Endothelial cell of umbilical vein (primary cell): Measurements from ENCODE around the gene FAM222B. TPM values are rescaled to one million over a fixed set of nuclear protein-coding genes. Genes with fewer than 3 reads are reported as not detected.

Experiments
- BruUV-seq: library from RNA; stranded (reverse); fragments of 400-500 nt; replicated peaks from 2 replicates; lab custom pipeline; 2021; lab: Mats Ljungman, UMichigan
- CTCF ChIA-PET: fragments of 300-600, 350-600 bp; sonication (Branson Sonifier 250); formaldehyde crosslinking; loops from one replicate; lab custom pipeline; 2021; ENCODE audit warnings: antibody characterized with exemption, inconsistent platforms; lab: Charles Lee
- POLR2A ChIA-PET: fragments of 300-600, 350-600 bp; sonication (Branson Sonifier 250); formaldehyde crosslinking; loops from one replicate; lab custom pipeline; 2021; ENCODE audit warnings: antibody characterized with exemption, inconsistent platforms; lab: Charles Lee
- DNase-seq: peaks from one replicate; pipeline ENCODE4 v3.0.0-alpha.2; 2011; ENCODE audit warnings: low read depth, low spot score
- FAIRE-seq: peaks from 2 replicates; lab custom pipeline; 2011; peaks lifted over from hg19 to GRCh38; lab: Jason Lieb, UNC
- H2AFZ ChIP-seq: 2 replicates; pipeline ENCODE4 v1.6.0; 2012; ENCODE audit warnings: low read depth, low read length, control low read depth, inconsistent platforms
- H3K27ac ChIP-seq: 2 replicates; pipeline ENCODE4 v1.5.1; 2011; ENCODE audit warnings: low read depth, mild to moderate bottlenecking, control low read depth, low read length, moderate library complexity; ENCODE audit not compliant: insufficient read depth
- H3K27me3 ChIP-seq, 2 experiments: 2 replicates each; pipeline versions ENCODE4 v1.6.0 to v1.6.1; 2011; ENCODE audit warnings: low read length in 2 of 2, mixed read lengths in 1 of 2; ENCODE audit not compliant: control insufficient read depth in 2 of 2, insufficient read depth in 2 of 2
- H3K36me3 ChIP-seq, 2 experiments: 2 replicates in 1 of 2; 3 replicates in 1 of 2; pipeline ENCODE4 v1.5.1; 2011; ENCODE audit warnings: low read length in 2 of 2, mild to moderate bottlenecking in 1 of 2, moderate library complexity in 1 of 2; ENCODE audit not compliant: control insufficient read depth in 2 of 2, insufficient read depth in 2 of 2; ENCODE audit errors: extremely low read depth in 1 of 2
- H3K4me1 ChIP-seq: 3 replicates; pipeline ENCODE4 v1.5.1; 2011; ENCODE audit warnings: mild to moderate bottlenecking, low read length; ENCODE audit not compliant: control insufficient read depth, insufficient read depth; ENCODE audit errors: extremely low read depth
- H3K4me2 ChIP-seq: 2 replicates; pipeline ENCODE4 v1.6.1; 2011; ENCODE audit warnings: low read length, control low read depth, mixed read lengths; ENCODE audit not compliant: insufficient read depth
- H3K4me3 ChIP-seq, 3 experiments: fragments of 200-600 bp in 1 of 3; sonication (generic), shearing (Covaris generic) in 1 of 3; replicated peaks in 1 of 3; 2 replicates each; pipeline ENCODE4 v1.5.1; 2011 to 2016; ENCODE audit warnings: control low read depth in 3 of 3, low read length in 3 of 3, mild to moderate bottlenecking in 2 of 3, inconsistent platforms in 1 of 3, low read depth in 1 of 3, moderate library complexity in 1 of 3; ENCODE audit not compliant: insufficient read depth in 1 of 3
- H3K79me2 ChIP-seq: 2 replicates; pipeline ENCODE4 v1.6.0; 2012; ENCODE audit warnings: low read length, inconsistent platforms; ENCODE audit not compliant: control insufficient read depth, insufficient read depth
- H3K9ac ChIP-seq: replicated peaks from 2 replicates; pipeline ENCODE3; 2011; ENCODE audit warnings: low read length, control low read depth; ENCODE audit not compliant: insufficient read depth; ENCODE audit errors: extremely low read depth
- H3K9me1 ChIP-seq: replicated peaks from 3 replicates; pipeline ENCODE4 v1.6.0; 2011; ENCODE audit warnings: mild to moderate bottlenecking, low read length; ENCODE audit not compliant: control insufficient read depth, insufficient read depth; ENCODE audit errors: extremely low read depth
- H3K9me3 ChIP-seq: replicated peaks from 2 replicates; pipeline ENCODE4 v1.5.1; 2012; ENCODE audit warnings: low read length, inconsistent platforms; ENCODE audit not compliant: control insufficient read depth, insufficient read depth
- H4K20me1 ChIP-seq: replicated peaks from 2 replicates; pipeline ENCODE3; 2011; ENCODE audit warnings: mild to moderate bottlenecking, low read length; ENCODE audit not compliant: control insufficient read depth, insufficient read depth; ENCODE audit errors: extremely low read depth
- EZH2 ChIP-seq: IDR thresholded peaks from 2 replicates; pipeline ENCODE4 v1.6.1; 2012; ENCODE audit warnings: borderline replicate concordance, low read depth, mild to moderate bottlenecking, moderate library complexity, low read length, inconsistent platforms; ENCODE audit not compliant: severe bottlenecking
- JUN ChIP-seq: IDR thresholded peaks from 2 replicates; pipeline ENCODE4 v1.6.1; 2011; ENCODE audit warnings: borderline replicate concordance, low read depth; ENCODE audit not compliant: insufficient read length, insufficient read depth
- POLR2A ChIP-seq: IDR thresholded peaks from 2 replicates; pipeline ENCODE4 v1.6.1; 2012; ENCODE audit warnings: low read depth, mild to moderate bottlenecking, control low read depth, low read length
- POLR2AphosphoS5 ChIP-seq: IDR thresholded peaks from 2 replicates; pipeline ENCODE4 v1.6.1; 2012; ENCODE audit warnings: low read depth, mild to moderate bottlenecking, control low read depth, low read length, moderate library complexity; ENCODE audit not compliant: insufficient read depth
- dilution Hi-C: fragments of 300-500 bp; cut with MboI; formaldehyde crosslinking; loops from one replicate; pipeline ENCODE4 v1.15.0; 2019; ENCODE audit warnings: low sequenced_read_pairs; ENCODE audit not compliant: extremely low pct_ligation_motif_present
- intact Hi-C: fragments of 100-400 bp; cut with micrococcal nuclease; formaldehyde crosslinking; loops from one replicate; pipeline ENCODE4 v1.10.0; 2022
- polyA plus RNA-seq, 4 experiments: library from polyadenylated mRNA; depleted of rRNA in 3 of 4; stranded (reverse) in 3 of 4; unstranded in 1 of 4; fragments of >200 nt; gene quantifications; 2 replicates each; pipeline versions ENCODE4 v1.2.1 to v1.2.3, GENCODE V29; 2011 to 2012; ENCODE audit warnings: missing spikeins in 1 of 4
- total RNA-seq: library from RNA; stranded (reverse); gene quantifications from 2 replicates; pipeline ENCODE4 v1.2.3, GENCODE V29; 2021
- TF ChIP-seq, protein P1 (sequence below), 2 donors: IDR thresholded peaks; 1 replicate in 1 of 2; 2 replicates in 1 of 2; pipeline ENCODE4 v1.5.1; 2011; ENCODE audit warnings: low read length in 2 of 2, mild to moderate bottlenecking in 2 of 2, moderate library complexity in 2 of 2, control low read depth in 1 of 2, inconsistent platforms in 1 of 2, low read depth in 1 of 2; ENCODE audit not compliant: insufficient read depth in 1 of 2; ENCODE audit errors: extremely low read depth in 1 of 2

Gene FAM222B
- total and polyA plus RNA-seq, 2 donors (not counting 3 experiments of a cell fraction or from before 2014, with no cell fraction given): 21.1 to 30.6 TPM

DNA sequence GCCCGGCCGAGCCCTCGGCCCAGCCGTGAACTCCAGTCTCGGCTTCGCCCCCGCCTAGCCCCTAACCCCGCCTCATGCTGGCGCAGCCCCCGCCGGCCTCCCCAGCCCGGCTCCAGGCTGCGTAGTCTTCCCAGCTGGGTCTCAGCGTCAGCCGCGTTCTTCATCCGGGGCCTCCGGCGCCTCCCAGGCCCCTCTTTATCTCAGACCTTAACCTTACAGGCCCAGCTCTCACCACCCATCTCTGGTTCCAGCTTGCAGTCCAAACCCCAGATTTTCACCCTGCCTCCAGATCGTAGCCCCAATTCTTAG is 130.9 kb downstream of the FAM222B start, which contains the start of gene PROCA1:
Gene PROCA1, minus strand, starts transcription at position 166 of the 309 bp plus-strand sequence. CDS start 228 bp downstream, outside the sequence.
- DNase-seq (no peak), FAIRE-seq (no peak)
- peak within 1 kb of the TSS in 2 of 3 experiments; percentile 39 to 55 for H3K4me3 ChIP-seq
- dilution Hi-C loops: no loop called here
- peak within 1 kb of the TSS; percentile 43 for H3K27ac ChIP-seq
- H3K27me3 ChIP-seq: no peaks in the 10 kb centered on the region
- ChIA-PET POLR2A (interaction anchor here (0.5 to 1.6 kb wide), 2 partner anchors 8 to 543 kb away, joined by 3 to 12 read pairs; partner anchors contain the start of gene RPL23A), CTCF (interaction anchor here (0.6 to 5.2 kb wide), 9 partner anchors 8 to 405 kb away, joined by 3 to 21 read pairs (median 5); partner anchors contain the start of genes RPL23A and TLCD1)
- intact Hi-C loops: loop anchor here (1.0 to 5.0 kb wide), 2 partner anchors 8 to 49 kb away; partner anchors contain the start of genes RPL23A, SDF2 and SUPT6H
- peaks cover 4% of the 10 kb centered on the region for H3K79me2 ChIP-seq
- TF ChIP-seq EZH2 (no peak), POLR2A (no peak), JUN (no peak)
- H3K36me3 ChIP-seq: peaks cover 0 to 11% of the 10 kb centered on the region in 2 experiments
- H4K20me1 ChIP-seq: no peaks in the 10 kb centered on the region
- H2AFZ ChIP-seq: peak within 1 kb of the TSS; percentile 11
- no peaks in the 10 kb centered on the region for H3K9me1 ChIP-seq
- peaks cover 12% of the 10 kb centered on the region for H3K4me1 ChIP-seq
- peak within 1 kb of the TSS; percentile 65 for H3K4me2 ChIP-seq
- H3K9me3 ChIP-seq: no peaks in the 10 kb centered on the region
- peak within 1 kb of the TSS; percentile 61 for H3K9ac ChIP-seq
- TSS peak; percentile 45 for BruUV-seq

- peaks cover 0 to 11% of the 10 kb centered on the region in 2 experiments for H3K36me3 ChIP-seq
- H3K27me3 ChIP-seq: no peaks in the 10 kb centered on the region
- dilution Hi-C loops: no loop called here
- no peaks in the 10 kb centered on the region for H3K9me1 ChIP-seq
- no peak for TF ChIP-seq JUN
- TF ChIP-seq POLR2AphosphoS5: peak; percentile 99
- TF ChIP-seq POLR2A: peak; percentile 97
- TF ChIP-seq, protein P1, sequence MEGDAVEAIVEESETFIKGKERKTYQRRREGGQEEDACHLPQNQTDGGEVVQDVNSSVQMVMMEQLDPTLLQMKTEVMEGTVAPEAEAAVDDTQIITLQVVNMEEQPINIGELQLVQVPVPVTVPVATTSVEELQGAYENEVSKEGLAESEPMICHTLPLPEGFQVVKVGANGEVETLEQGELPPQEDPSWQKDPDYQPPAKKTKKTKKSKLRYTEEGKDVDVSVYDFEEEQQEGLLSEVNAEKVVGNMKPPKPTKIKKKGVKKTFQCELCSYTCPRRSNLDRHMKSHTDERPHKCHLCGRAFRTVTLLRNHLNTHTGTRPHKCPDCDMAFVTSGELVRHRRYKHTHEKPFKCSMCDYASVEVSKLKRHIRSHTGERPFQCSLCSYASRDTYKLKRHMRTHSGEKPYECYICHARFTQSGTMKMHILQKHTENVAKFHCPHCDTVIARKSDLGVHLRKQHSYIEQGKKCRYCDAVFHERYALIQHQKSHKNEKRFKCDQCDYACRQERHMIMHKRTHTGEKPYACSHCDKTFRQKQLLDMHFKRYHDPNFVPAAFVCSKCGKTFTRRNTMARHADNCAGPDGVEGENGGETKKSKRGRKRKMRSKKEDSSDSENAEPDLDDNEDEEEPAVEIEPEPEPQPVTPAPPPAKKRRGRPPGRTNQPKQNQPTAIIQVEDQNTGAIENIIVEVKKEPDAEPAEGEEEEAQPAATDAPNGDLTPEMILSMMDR (IDR thresholded peaks at IDR 0.05; ENCODE audit: extremely low read depth in 1 of 2, insufficient read depth in 1 of 2, low read depth in 1 of 2, low read length in 2 of 2): no peak
- TF ChIP-seq EZH2: no peak
- BruUV-seq: no TSS peak
- H3K79me2 ChIP-seq: no peaks in the 10 kb centered on the region
- intact Hi-C loops: loop anchor here (1.0 to 5.0 kb wide), 2 partner anchors 8 to 49 kb away; partner anchors contain the start of genes RPL23A, SDF2 and SUPT6H
- peaks cover 6% of the 10 kb centered on the region for H3K4me1 ChIP-seq
- DNase-seq (peak; percentile 93), FAIRE-seq (peak; percentile 94)
- peak overlapping the region; percentile 61 for H3K9ac ChIP-seq
- H4K20me1 ChIP-seq: no peaks in the 10 kb centered on the region
- ChIA-PET CTCF (interaction anchor here (0.6 to 5.2 kb wide), 12 partner anchors 8 to 406 kb away, joined by 3 to 21 read pairs (median 4); partner anchors contain the start of genes RPL23A and TLCD1), POLR2A (interaction anchor here (0.5 to 1.6 kb wide), 6 partner anchors 8 to 542 kb away, joined by 3 to 12 read pairs (median 3); partner anchors contain the start of genes RPL23A and TLCD1)
- H3K4me2 ChIP-seq: peak overlapping the region; percentile 65
- H2AFZ ChIP-seq: peak overlapping the region; percentile 1
- H3K4me3 ChIP-seq: peak overlapping the region; percentile 3 to 55 (median 39)
- H3K27ac ChIP-seq: peak overlapping the region; percentile 43
- H3K9me3 ChIP-seq: no peaks in the 10 kb centered on the region
Measured at GRCh38 chr17:28710861-28711722, 131.5 kb downstream of the FAM222B start.
